ENCODE results near the gene ARHGAP45.

DNA sequence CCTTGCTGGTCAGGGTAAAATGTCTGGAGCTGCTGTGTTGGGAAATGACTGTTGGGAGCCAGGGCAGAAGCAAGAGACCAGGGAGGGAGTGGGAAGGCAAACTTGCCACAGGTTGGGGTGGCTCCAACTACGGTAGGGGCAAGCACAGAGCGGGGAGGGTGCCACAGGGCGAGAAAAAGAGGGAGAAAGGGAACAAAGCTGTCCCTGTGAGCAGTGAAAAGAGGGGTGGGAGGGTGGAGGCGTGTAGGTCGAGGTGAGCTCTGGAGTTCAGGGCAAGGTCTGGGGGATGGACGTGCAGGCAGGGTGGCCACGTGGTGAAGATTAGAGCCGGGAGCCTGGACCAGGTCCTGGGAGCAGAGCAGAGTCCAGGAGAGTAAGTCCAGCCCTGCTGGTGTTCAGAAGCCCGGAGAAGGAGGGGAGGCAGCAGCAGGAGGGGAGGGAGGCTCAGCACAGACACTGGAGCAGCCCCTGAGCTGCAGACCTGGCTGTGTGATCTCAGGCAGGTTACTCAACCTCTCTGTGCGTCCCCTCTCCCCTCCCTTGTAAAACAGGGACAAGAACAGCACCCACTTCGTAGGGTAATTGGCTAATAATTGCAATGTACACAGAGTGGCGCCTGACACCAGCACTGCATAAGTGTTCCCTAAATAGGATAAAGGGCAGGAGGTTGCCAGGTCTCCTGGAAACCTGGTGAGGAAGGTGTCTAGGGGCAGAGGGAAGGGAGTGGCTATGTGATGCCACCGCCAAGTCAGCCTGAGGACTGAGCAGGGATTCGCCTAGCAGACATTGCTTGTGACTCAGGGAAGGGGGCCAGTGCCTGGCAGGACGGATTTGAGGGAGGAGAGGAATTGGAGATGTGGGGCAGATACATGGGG lies 31.4 kb downstream of the ARHGAP45 start:
- TF ChIP-seq, protein P1, sequence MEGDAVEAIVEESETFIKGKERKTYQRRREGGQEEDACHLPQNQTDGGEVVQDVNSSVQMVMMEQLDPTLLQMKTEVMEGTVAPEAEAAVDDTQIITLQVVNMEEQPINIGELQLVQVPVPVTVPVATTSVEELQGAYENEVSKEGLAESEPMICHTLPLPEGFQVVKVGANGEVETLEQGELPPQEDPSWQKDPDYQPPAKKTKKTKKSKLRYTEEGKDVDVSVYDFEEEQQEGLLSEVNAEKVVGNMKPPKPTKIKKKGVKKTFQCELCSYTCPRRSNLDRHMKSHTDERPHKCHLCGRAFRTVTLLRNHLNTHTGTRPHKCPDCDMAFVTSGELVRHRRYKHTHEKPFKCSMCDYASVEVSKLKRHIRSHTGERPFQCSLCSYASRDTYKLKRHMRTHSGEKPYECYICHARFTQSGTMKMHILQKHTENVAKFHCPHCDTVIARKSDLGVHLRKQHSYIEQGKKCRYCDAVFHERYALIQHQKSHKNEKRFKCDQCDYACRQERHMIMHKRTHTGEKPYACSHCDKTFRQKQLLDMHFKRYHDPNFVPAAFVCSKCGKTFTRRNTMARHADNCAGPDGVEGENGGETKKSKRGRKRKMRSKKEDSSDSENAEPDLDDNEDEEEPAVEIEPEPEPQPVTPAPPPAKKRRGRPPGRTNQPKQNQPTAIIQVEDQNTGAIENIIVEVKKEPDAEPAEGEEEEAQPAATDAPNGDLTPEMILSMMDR (IDR thresholded peaks at IDR 0.05) = no peak
- no peak for TF ChIP-seq POLR2A (IDR thresholded peaks at IDR 0.05)

Data from body of pancreas (tissue), 4 donors.